Mesenchymal stem cell (in vitro differentiated cells and primary cell): ENCODE results near the gene KHNYN.
"Not testable (repeated sequence)": the region's sequence is repeated elsewhere in the genome, so short reads cannot be mapped to it uniquely, and the experiment has no call there.

Experiments used
- DNase-seq: peaks from one replicate; pipeline ENCODE4 v3.0.0-alpha.2; 2013
- H2AFZ ChIP-seq: one replicate; pipeline ENCODE4 v1.6.1; 2013; ENCODE audit warnings: low read depth, mild to moderate bottlenecking, control low read depth, inconsistent platforms, low read length, moderate library complexity
- H2AK5ac ChIP-seq: 2 replicates; pipeline ENCODE4 v1.6.1; 2013; ENCODE audit warnings: low read length, moderate library complexity, mild to moderate bottlenecking, inconsistent platforms; ENCODE audit not compliant: severe bottlenecking
- H2BK120ac ChIP-seq: one replicate; pipeline ENCODE4 v1.6.1; 2013; ENCODE audit warnings: low read depth, mild to moderate bottlenecking, inconsistent platforms, low read length, moderate library complexity
- H2BK12ac ChIP-seq, 2 experiments: one replicate each; pipeline ENCODE4 v1.6.1; 2013; ENCODE audit warnings: inconsistent platforms in 2 of 2, low read length in 2 of 2, mild to moderate bottlenecking in 2 of 2, moderate library complexity in 2 of 2, control low read depth in 1 of 2
- H2BK15ac ChIP-seq: one replicate; pipeline ENCODE4 v1.6.1; 2013; ENCODE audit warnings: mild to moderate bottlenecking, low read depth, inconsistent platforms; ENCODE audit not compliant: poor library complexity, severe bottlenecking
- H2BK5ac ChIP-seq: 2 replicates; pipeline ENCODE4 v1.6.1; 2013; ENCODE audit warnings: low read depth, mild to moderate bottlenecking, low read length, control low read depth, inconsistent platforms; ENCODE audit not compliant: poor library complexity, severe bottlenecking
- H3K14ac ChIP-seq, 2 experiments: one replicate each; pipeline ENCODE4 v1.6.1; 2013; ENCODE audit warnings: inconsistent platforms in 2 of 2, low read length in 2 of 2, control low read depth in 1 of 2, mild to moderate bottlenecking in 1 of 2, moderate library complexity in 1 of 2
- H3K18ac ChIP-seq, 2 experiments: one replicate each; pipeline ENCODE4 v1.6.1; 2013; ENCODE audit warnings: inconsistent platforms in 2 of 2, low read length in 2 of 2, control low read depth in 1 of 2, low read depth in 1 of 2, mild to moderate bottlenecking in 1 of 2
- H3K23ac ChIP-seq, 2 experiments: one replicate each; pipeline ENCODE4 v1.6.1; 2013; ENCODE audit warnings: inconsistent platforms in 2 of 2, low read length in 2 of 2, mild to moderate bottlenecking in 2 of 2, moderate library complexity in 2 of 2, control low read depth in 1 of 2
- H3K27ac ChIP-seq: 2 replicates; pipeline ENCODE4 v1.5.1; 2013; ENCODE audit warnings: mild to moderate bottlenecking, moderate library complexity, low read length, control low read depth, inconsistent platforms; ENCODE audit not compliant: poor library complexity, severe bottlenecking
- H3K27me3 ChIP-seq, 2 experiments: 2 replicates each; pipeline versions ENCODE4 v1.6.1 to v1.7.0; 2013; ENCODE audit warnings: low read length in 2 of 2, mild to moderate bottlenecking in 2 of 2, moderate library complexity in 2 of 2, control low read depth in 1 of 2, inconsistent platforms in 1 of 2; ENCODE audit not compliant: control insufficient read depth in 1 of 2, insufficient read depth in 1 of 2
- H3K36me3 ChIP-seq, 2 experiments: 2 replicates each; pipeline versions ENCODE4 v1.6.1 to v1.7.0; 2013; ENCODE audit warnings: low read length in 2 of 2, control low read depth in 1 of 2, inconsistent platforms in 1 of 2, low read depth in 1 of 2, mild to moderate bottlenecking in 1 of 2; ENCODE audit not compliant: insufficient read depth in 2 of 2, control insufficient read depth in 1 of 2
- H3K4ac ChIP-seq, 2 experiments: one replicate each; pipeline ENCODE4 v1.6.1; 2013; ENCODE audit warnings: inconsistent platforms in 2 of 2, low read length in 2 of 2, mild to moderate bottlenecking in 2 of 2, moderate library complexity in 2 of 2, control low read depth in 1 of 2, low read depth in 1 of 2
- H3K4me1 ChIP-seq: 2 replicates; pipeline ENCODE4 v1.6.1; 2013; ENCODE audit warnings: low read depth, low read length, control low read depth; ENCODE audit not compliant: control insufficient read depth, insufficient read depth
- H3K4me2 ChIP-seq: 2 replicates; pipeline ENCODE4 v1.6.1; 2013; ENCODE audit warnings: low read length, mild to moderate bottlenecking, inconsistent platforms; ENCODE audit not compliant: poor library complexity, severe bottlenecking
- H3K4me3 ChIP-seq, 2 experiments: 2 replicates each; pipeline versions ENCODE4 v1.5.1 to v1.7.0; 2013; ENCODE audit warnings: low read length in 2 of 2, mild to moderate bottlenecking in 2 of 2, control low read depth in 1 of 2, low read depth in 1 of 2; ENCODE audit not compliant: insufficient read depth in 1 of 2
- H3K79me1 ChIP-seq: replicated peaks from 2 replicates; pipeline ENCODE4 v1.6.1; 2013; ENCODE audit warnings: mild to moderate bottlenecking, control low read depth, low read length, inconsistent platforms; ENCODE audit not compliant: poor library complexity, severe bottlenecking
- H3K9ac ChIP-seq: 2 replicates; pipeline ENCODE4 v1.7.0; 2013; ENCODE audit warnings: mild to moderate bottlenecking, low read length, moderate library complexity
- H3K9me3 ChIP-seq: 2 replicates; pipeline ENCODE4 v1.7.0; 2013; ENCODE audit warnings: mild to moderate bottlenecking, low read length; ENCODE audit not compliant: control insufficient read depth
- H4K8ac ChIP-seq: one replicate; pipeline ENCODE4 v1.6.1; 2013; ENCODE audit warnings: inconsistent platforms, mild to moderate bottlenecking, low read length, moderate library complexity
- H4K91ac ChIP-seq: one replicate; pipeline ENCODE4 v1.6.1; 2013; ENCODE audit warnings: mild to moderate bottlenecking, low read length, inconsistent platforms
- WGBS: methylation state at CpG from one replicate; pipeline ENCODE4 v1.1.7; 2013; ENCODE audit warnings: mixed read lengths; 5-methylcytosine and 5-hydroxymethylcytosine counted together

The KHNYN gene

DNA sequence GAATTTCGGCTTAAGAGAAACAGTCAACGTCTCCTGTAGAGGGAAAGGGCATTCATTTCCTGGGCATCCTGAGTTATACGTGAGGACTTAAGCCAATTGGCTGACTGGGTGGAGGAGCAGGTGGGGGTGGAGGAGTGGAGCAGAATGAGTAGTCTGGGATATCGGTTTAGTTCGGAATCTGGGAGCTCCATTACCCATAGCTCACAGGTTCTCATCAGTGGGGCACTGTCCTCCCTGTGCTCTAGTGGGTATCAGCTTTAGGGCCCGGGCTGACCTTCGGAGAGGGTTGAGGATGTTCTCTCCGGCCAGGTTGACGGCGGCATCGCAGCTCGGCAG lies 12.1 kb downstream of the KHNYN start:
- Histone ChIP-seq H4K91ac (peak overlapping the region; percentile 91), H3K9me3 (no peaks in the 10 kb centered on the region), H3K4me2 (peak overlapping the region; percentile 93), H2BK120ac (no peak overlapping the region), H2BK12ac (no peak overlapping the region), H3K79me1 (peaks cover 25% of the 10 kb centered on the region), H3K27me3 (no peaks in the 10 kb centered on the region), H2AK5ac (no peak overlapping the region), H3K9ac (peak overlapping the region; percentile 99), H2AFZ (no peak overlapping the region), H3K14ac (no peak overlapping the region), H3K27ac (peak overlapping the region; percentile 100), H3K4me3 (peak overlapping the region; percentile 78 to 84), H3K23ac (no peak overlapping the region), H3K36me3 (peaks cover 32 to 50% of the 10 kb centered on the region in 2 experiments), H4K8ac (peak overlapping the region; percentile 88), H3K18ac (peak overlapping the region; percentile 73 to 88), H3K4me1 (peaks cover 12% of the 10 kb centered on the region), H2BK15ac (no peak overlapping the region), H2BK5ac (no peak overlapping the region), H3K4ac (peak overlapping the region in 1 of 2 experiments; percentile 76)
- 4% methylated on average over 12 of the region's 12 CpGs for WGBS
- no peak for DNase-seq

- H3K4me1 ChIP-seq: peaks cover 12% of the 10 kb centered on the region
- under 1% methylated on average over 42 of the region's 52 CpGs for WGBS
Observed at GRCh38 chr14:24442240-24443052, 12.7 kb downstream of the KHNYN start, which contains the start of gene SDR39U1. Gene SDR39U1 (minus strand): TSS chr14:24442776. CDS start chr14:24442769, 7 bp downstream.

DNA sequence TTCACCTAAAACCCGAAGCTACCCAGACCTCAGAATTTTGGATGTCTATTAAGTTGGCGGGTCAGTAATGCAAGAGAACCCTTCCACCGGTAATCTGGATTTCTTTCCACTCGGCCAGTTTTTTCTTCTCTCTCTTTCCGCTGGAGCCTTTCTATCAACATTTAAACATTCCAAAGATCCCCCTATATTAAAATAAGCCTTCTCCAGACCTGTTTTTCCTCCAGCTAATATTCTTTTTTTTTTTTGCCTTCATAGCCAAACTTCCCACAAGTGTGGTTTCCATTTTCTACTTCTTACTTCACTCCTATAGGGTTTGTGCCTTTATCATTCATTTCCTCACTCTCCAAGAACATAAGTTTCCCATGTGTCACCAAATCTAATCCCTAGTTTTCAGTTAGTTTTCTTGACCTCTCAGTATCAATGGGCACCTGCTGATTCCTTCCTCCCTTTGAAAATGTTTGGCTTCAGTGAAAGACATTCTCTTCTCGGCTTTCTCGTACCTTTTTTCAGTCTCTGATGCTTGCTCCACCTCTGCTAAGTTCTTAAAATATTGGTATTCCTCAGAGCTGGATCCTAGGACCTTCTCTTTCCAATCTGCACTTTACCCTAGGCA lies 13.4 kb downstream of the KHNYN start:
- Histone ChIP-seq H3K18ac (peak overlapping the region in 1 of 2 experiments; percentile 67), H3K4me2 (peak overlapping the region; percentile 84), H3K79me1 (peaks cover 22% of the 10 kb centered on the region), H3K27me3 (no peaks in the 10 kb centered on the region), H2BK12ac (no peak overlapping the region), H4K8ac (no peak overlapping the region), H3K14ac (no peak overlapping the region), H3K36me3 (peaks cover 22 to 37% of the 10 kb centered on the region in 2 experiments), H2BK120ac (no peak overlapping the region), H3K27ac (peak overlapping the region; percentile 88), H3K9me3 (no peaks in the 10 kb centered on the region), H2AFZ (no peak overlapping the region), H3K9ac (peak overlapping the region; percentile 99), H3K4me3 (peak overlapping the region in 1 of 2 experiments; percentile 84), H3K4me1 (peaks cover 12% of the 10 kb centered on the region), H2BK15ac (no peak overlapping the region), H2AK5ac (peak overlapping the region; percentile 82), H4K91ac (no peak overlapping the region), H3K4ac (peak overlapping the region in 1 of 2 experiments; percentile 82), H3K23ac (no peak overlapping the region), H2BK5ac (no peak overlapping the region)
- WGBS: 8% methylated on average over 6 of the region's 7 CpGs
- DNase-seq: no peak

More at GRCh38 chr14:24442240-24443052, 12.7 kb downstream of the KHNYN start, which contains the start of gene SDR39U1:
- Histone ChIP-seq H2BK120ac (peak within 1 kb of the TSS; percentile 97), H4K8ac (peak within 1 kb of the TSS; percentile 100), H3K23ac (no peak within 1 kb of the TSS), H3K27ac (peak within 1 kb of the TSS; percentile 100), H3K14ac (peak within 1 kb of the TSS in 1 of 2 experiments; percentile 77), H3K4me3 (peak within 1 kb of the TSS; percentile 78 to 84), H3K36me3 (peaks cover 27 to 44% of the 10 kb centered on the region in 2 experiments), H2AK5ac (peak within 1 kb of the TSS; percentile 95), H3K9ac (peak within 1 kb of the TSS; percentile 99), H3K18ac (peak within 1 kb of the TSS; percentile 95 to 100), H3K4ac (peak within 1 kb of the TSS; percentile 82 to 89), H4K91ac (peak within 1 kb of the TSS; percentile 100), H3K27me3 (no peaks in the 10 kb centered on the region), H2BK12ac (no peak within 1 kb of the TSS), H2BK15ac (no peak within 1 kb of the TSS), H2AFZ (no peak within 1 kb of the TSS), H3K79me1 (peaks cover 24% of the 10 kb centered on the region), H2BK5ac (peak within 1 kb of the TSS; percentile 85), H3K9me3 (no peaks in the 10 kb centered on the region), H3K4me2 (peak within 1 kb of the TSS; percentile 93)
- peak; percentile 99 for DNase-seq

DNA sequence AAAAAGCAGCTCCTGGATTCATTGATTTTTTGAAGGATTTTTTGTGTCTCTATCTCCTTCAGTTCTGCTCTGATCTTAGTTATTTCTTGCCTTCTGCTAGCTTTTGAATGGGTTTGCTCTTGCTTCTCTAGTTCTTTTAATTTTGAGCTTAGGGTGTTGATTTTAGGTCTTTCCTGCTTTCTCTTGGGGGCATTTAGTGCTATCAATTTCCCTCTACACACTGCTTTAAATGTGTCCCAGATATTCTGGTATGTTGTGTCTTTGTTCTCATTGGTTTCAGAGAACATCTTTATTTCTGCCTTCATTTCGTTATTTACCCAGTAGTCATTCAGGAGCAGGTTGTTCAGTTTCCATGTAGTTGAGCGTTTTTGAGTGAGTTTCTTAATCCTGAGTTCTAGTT lies 21.1 kb downstream of the KHNYN start:
- H2BK15ac ChIP-seq, H3K9me3 ChIP-seq, H2AK5ac ChIP-seq, H3K14ac ChIP-seq, H3K4me3 ChIP-seq, H3K4me2 ChIP-seq, DNase-seq, H3K18ac ChIP-seq, H3K27ac ChIP-seq, H2BK5ac ChIP-seq, H3K23ac ChIP-seq, H4K8ac ChIP-seq, H3K4ac ChIP-seq, H3K36me3 ChIP-seq, H2BK120ac ChIP-seq, H3K27me3 ChIP-seq, H3K79me1 ChIP-seq, H2BK12ac ChIP-seq, H4K91ac ChIP-seq, H2AFZ ChIP-seq, H3K9ac ChIP-seq, H3K4me1 ChIP-seq: not testable (repeated sequence)
- no CpG with 5 or more reads among the region's 2 CpGs for WGBS
